GM18507 (cell line): ENCODE results near the gene AKR1C8.
"Not testable (repeated sequence)": the region's sequence is repeated elsewhere in the genome, so short reads cannot be mapped to it uniquely, and the experiment has no call there.

Experiments
- DNase-seq: peaks from one replicate; pipeline ENCODE4 v3.0.0; 2011; ENCODE audit warnings: low read depth; ENCODE audit not compliant: insufficient read length; ENCODE audit errors: extremely low spot score
- FAIRE-seq: peaks from 2 replicates; lab custom pipeline; 2011; peaks lifted over from hg19 to GRCh38; lab: Jason Lieb, UNC

The AKR1C8 gene

DNA sequence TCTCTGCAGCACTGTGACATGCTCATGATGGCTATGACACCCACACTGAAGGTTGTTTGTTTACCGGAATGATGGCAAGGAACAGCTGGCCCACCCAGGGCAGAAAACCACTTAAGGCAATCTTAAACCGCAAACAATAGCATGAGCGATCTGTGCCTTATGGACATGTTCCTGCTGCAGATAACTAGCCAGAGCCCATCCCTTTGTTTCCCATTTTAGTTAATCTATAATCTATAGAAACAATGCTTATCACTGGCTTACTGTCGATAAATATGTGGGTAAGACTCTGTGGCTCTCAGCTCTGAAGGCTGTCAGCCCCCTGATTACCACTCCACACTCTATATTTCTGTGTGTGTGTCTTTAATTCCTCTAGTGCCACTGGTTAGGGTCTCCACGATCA is 65.0 kb downstream of the AKR1C8 start:
- not testable (repeated sequence) for FAIRE-seq

DNA sequence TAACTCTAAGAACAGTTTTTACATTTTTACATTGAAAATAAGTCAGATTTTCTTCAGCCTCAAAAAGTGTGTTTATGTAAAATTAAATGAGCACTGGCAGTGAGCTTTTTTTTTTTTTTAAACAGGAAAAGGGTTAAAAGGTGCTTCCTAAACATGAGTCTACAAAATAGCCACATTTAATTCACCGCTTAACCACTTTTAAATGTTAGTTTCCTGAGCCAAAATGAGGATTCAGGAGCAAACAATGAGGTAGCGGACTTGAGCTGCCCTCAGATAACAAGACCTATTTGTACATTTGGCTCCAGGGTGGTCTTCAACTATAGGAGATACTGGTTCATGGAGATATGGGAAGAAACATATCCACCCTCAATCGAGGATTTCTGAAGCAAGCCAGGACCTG is 67.9 kb downstream of the AKR1C8 start:
- no peak for FAIRE-seq
- no peak for DNase-seq

More for the DNA sequence above, 65.0 kb downstream of the AKR1C8 start:
- DNase-seq: not testable (repeated sequence)

DNA sequence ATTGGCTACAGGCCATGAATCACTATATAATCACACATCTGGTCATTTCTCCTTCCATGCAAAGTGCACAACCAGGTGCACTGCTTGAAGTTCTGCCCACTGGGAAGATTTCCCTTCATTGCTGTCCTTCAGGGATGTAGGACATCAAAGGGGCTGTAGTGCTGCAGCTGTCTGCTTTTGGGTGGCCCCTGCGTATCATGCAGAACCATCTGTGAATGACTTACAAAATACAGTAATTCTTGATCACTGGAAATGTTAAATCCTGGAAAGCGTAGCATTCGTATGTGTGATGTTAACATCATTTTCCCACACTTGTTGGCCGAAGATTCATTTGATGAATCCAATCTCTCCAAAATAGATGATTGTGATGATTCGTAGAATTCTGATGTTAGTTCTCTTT is 68.3 kb downstream of the AKR1C8 start:
- DNase-seq: no peak

DNA sequence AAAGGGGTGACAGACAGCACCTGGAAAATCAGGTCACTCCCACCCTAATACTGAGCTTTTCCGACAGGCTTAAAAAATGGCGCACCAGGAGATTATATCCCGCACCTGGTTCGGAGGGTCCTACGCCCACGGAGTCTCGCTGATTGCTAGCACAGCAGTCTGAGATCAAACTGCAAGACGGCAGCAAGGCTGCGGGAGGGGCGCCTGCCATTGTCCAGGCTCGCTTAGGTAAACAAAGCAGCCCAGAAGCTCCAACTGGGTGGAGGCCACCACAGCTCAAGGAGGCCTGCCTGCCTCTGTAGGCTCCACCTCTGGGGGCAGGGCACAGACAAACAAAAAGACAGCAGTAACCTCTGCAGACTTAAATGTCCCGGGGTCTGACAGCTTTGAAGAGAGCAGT is 75.1 kb downstream of the AKR1C8 start:
- not testable (repeated sequence) for FAIRE-seq, DNase-seq

More for the DNA sequence above, 68.3 kb downstream of the AKR1C8 start:
- no peak for FAIRE-seq

DNA sequence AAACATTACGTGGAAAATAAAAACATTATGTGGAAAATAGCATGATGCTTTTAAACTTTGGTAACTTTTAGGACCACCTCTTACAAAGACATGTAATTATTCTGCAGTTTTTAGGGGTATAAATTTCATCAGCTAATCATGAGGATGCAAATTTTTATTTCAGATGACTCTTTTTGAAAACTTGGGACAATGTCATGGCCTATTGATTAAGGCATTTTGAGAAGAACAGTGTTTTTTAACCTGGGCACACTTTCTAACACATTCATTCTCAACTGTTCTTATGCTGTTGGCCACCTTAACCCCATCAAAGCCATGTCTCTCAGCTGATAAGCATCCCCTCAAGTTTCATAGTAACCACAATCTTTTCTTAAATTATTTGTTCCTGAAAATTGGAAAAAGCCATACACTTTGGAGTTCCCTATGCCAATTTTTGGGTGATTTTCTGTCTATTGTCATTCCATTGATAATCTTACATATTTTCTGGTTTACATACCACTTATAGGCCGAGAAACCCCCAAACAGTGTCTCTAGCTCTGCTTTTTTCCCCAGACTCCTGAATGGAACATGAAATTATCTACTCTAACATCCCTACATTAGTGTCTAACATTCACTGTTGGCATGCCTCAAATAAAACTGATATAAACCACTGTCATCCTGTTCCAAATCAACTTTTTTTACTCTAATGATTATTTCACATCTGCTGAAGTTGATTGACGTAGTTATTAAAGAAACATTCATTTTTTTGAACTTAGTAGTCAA is 76.1 kb downstream of the AKR1C8 start:
- DNase-seq: no peak
- no peak for FAIRE-seq

DNA sequence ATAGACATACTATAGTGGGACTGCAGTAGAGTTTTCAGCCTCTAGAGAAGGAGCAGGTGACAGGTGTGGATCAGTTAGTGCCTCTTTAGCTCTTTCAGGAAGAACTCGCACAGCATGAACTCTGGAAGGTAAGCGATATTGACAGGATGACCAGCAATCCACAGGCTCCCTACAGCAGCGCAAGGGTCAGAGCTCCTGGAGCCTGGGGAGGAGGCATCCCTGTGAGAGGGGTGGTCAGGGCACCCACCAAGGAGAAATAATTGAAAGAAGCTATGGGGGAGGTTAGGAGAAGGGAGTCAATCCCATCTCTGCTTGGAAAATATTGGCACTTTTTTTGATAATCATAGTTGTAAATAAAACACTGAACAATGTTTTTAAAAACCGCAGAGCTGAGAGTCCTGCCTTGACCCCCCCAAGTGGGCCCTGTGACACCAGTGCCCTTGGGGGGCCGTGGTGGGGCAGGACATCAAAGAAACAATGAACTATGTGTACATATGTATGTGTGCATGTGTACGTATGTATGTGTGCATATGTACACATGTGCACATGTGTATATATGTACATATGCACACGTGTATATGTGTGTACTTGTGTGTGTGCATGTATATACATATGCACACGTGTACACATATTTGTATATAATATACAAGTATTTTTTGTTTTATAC is 77.0 kb downstream of the AKR1C8 start:
- no peak for DNase-seq
- FAIRE-seq: no peak

DNA sequence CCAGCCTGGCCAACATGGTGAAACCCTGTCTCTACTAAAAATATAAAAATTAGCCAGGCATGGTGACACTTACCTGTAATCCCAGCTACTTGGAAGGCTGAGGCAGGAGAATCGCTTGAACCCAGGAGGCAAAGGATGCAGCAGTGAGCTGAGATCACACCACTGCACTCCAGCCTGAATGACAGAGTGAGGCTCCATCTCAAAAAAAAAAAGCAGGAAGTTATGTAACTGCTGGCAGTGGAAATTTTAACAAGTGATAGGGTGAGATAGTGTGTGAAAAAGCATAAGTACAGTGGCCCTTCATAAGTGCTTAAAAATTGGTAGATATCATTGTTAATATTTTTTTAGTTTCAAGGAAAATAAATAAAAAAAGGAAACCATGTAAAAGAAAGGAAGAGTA is 78.4 kb downstream of the AKR1C8 start:
- DNase-seq (no peak), FAIRE-seq (no peak)

DNA sequence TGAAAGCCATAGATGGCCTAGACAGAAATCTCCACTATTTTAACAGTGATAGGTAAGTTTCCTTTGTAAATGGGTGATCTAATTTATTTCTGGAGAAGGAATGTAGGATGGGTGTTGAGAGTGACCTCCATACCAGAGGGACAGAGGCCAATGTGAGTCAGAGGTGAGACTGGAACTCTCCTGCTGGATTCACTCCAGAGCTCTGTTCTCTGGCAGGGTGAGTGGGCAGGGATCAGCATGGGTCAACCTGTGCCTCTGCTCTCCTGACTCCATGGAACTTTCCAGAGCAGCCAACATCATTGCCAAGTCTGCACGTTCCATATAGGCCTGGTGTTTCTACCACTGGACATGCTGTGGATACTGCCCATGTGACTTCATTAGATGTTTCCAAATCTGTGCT is 79.3 kb downstream of the AKR1C8 start:
- no peak for FAIRE-seq
- no peak for DNase-seq
